Endothelial cell (in vitro differentiated cells): ENCODE measurements around the gene WDR5. TPM values are rescaled to one million over a fixed set of nuclear protein-coding genes. Genes with fewer than 3 reads are reported as not detected.

Experiments used
- DNase-seq: peaks from one replicate; pipeline ENCODE4 v3.0.0; 2021; ENCODE audit warnings: low spot score
- H3K27ac Mint-ChIP-seq: one replicate; pipeline ENCODE4 v1.8.0; 2021; ENCODE audit warnings: mixed read lengths, inconsistent platforms; ENCODE audit not compliant: unreplicated experiment
- H3K27me3 Mint-ChIP-seq: one replicate; pipeline ENCODE4 v1.8.0; 2021; ENCODE audit warnings: mild to moderate bottlenecking, moderate library complexity, mixed read lengths, inconsistent platforms; ENCODE audit not compliant: unreplicated experiment
- H3K36me3 Mint-ChIP-seq: one replicate; pipeline ENCODE4 v1.8.0; 2021; ENCODE audit warnings: mild to moderate bottlenecking, low read depth, mixed read lengths, inconsistent platforms; ENCODE audit not compliant: unreplicated experiment
- H3K4me1 Mint-ChIP-seq: one replicate; pipeline ENCODE4 v1.8.0; 2021; ENCODE audit warnings: mild to moderate bottlenecking, mixed read lengths, inconsistent platforms; ENCODE audit not compliant: unreplicated experiment
- H3K4me3 Mint-ChIP-seq: one replicate; pipeline ENCODE4 v1.8.0; 2021; ENCODE audit warnings: mild to moderate bottlenecking, mixed read lengths, inconsistent platforms; ENCODE audit not compliant: unreplicated experiment
- H3K9me3 Mint-ChIP-seq: one replicate; pipeline ENCODE4 v1.8.0; 2021; ENCODE audit warnings: mixed read lengths, inconsistent platforms; ENCODE audit not compliant: unreplicated experiment
- total RNA-seq: library from RNA; stranded (reverse); fragmentation: NEBNext Ultra II Directional; extraction: Animal tissue kit (Norgen Biotek cat#: 25700); gene quantifications from one replicate; pipeline ENCODE4 v1.2.1, GENCODE V29; 2021; ENCODE audit not compliant: unreplicated experiment
- TF ChIP-seq, protein P1 (sequence below): fragments of 200-600 bp; sonication (generic); IDR thresholded peaks from one replicate; pipeline ENCODE4 v1.5.0; 2021; ENCODE audit warnings: antibody characterized with exemption; ENCODE audit not compliant: unreplicated experiment

The WDR5 gene
- total RNA-seq, 1 donor from 2014 or later, result 26.5 TPM

DNA sequence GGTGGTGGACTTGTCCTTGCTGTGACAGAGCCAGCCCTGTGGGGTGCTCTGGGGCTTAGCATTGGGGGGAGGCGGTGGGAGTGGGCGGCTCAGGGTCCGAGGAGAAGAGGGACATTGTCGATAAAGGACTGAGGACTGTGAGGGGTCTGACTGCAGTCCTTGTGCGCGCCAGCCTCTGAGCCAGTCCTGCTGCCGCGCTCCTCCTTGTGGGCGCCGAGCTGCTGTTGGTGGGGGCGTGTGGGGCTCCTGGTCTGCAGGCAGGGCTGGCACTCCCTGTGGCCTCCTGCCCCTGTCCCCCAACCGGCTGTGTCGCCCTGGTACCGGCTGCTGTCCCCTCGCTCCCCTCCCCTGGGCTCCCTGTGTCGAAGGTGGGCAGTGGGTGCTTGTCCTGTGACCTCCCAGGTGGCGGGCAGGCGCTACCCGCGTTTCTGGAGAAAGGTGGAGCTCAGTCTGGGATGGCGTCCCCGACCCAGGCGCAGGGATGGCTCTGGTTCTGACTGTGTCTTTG lies 21.6 kb downstream of the WDR5 start:
- no peak overlapping the region for H3K4me3 Mint-ChIP-seq
- H3K27ac Mint-ChIP-seq, result no peak overlapping the region
- no peaks in the 10 kb centered on the region for H3K9me3 Mint-ChIP-seq
- H3K36me3 Mint-ChIP-seq, result peaks cover 32% of the 10 kb centered on the region
- TF ChIP-seq, protein P1, sequence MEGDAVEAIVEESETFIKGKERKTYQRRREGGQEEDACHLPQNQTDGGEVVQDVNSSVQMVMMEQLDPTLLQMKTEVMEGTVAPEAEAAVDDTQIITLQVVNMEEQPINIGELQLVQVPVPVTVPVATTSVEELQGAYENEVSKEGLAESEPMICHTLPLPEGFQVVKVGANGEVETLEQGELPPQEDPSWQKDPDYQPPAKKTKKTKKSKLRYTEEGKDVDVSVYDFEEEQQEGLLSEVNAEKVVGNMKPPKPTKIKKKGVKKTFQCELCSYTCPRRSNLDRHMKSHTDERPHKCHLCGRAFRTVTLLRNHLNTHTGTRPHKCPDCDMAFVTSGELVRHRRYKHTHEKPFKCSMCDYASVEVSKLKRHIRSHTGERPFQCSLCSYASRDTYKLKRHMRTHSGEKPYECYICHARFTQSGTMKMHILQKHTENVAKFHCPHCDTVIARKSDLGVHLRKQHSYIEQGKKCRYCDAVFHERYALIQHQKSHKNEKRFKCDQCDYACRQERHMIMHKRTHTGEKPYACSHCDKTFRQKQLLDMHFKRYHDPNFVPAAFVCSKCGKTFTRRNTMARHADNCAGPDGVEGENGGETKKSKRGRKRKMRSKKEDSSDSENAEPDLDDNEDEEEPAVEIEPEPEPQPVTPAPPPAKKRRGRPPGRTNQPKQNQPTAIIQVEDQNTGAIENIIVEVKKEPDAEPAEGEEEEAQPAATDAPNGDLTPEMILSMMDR, result no peak
- peaks cover 5% of the 10 kb centered on the region for H3K4me1 Mint-ChIP-seq
- peaks cover 5% of the 10 kb centered on the region for H3K27me3 Mint-ChIP-seq
- no peak for DNase-seq

GRCh38 chr9:134158242-134158641 lies 22.4 kb downstream of the WDR5 start:
- Mint-ChIP-seq H3K4me3 (peak overlapping the region; percentile 42), H3K27me3 (peaks cover 7% of the 10 kb centered on the region), H3K36me3 (peaks cover 34% of the 10 kb centered on the region), H3K4me1 (peaks cover 5% of the 10 kb centered on the region), H3K27ac (no peak overlapping the region), H3K9me3 (no peaks in the 10 kb centered on the region)
- TF ChIP-seq, protein P1, result no peak
- DNase-seq, result no peak

DNA sequence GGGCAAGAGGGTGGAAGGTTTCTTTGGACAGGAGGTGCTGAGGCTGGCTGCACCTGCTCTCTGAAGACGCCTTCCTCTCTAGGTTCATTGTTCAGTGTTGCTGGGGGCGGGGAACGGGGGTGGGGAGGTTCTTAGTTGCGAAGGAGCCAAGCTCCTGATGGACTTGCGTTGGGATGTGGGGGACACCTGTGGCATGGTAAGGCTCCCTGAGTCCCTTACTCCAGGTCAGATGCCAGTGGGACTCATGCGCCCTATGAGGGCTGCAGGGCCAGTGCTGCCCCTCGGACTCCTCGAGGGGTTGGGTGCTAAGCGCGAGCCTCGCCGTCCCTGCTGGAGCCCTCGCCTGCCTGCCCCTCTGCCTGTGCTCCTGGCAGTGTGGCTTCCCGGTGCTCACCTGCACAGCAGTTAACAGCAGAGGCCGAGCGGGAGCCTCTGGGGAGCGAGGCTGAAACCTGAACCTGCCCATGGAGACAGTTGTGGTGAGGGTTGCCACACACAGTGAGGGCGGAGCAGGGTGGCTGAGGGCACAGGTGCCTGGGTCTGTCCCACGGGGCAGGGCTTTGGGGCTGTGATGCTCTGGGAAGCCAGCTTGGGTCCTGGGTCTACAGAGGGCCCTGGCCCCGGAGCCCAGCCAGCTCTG lies 23.0 kb downstream of the WDR5 start:
- peaks cover 7% of the 10 kb centered on the region for H3K27me3 Mint-ChIP-seq
- TF ChIP-seq, protein P1, result no peak
- H3K36me3 Mint-ChIP-seq, result peaks cover 34% of the 10 kb centered on the region
- H3K4me3 Mint-ChIP-seq, result peak overlapping the region; percentile 42
- no peak overlapping the region for H3K27ac Mint-ChIP-seq
- H3K9me3 Mint-ChIP-seq, result no peaks in the 10 kb centered on the region
- peaks cover 5% of the 10 kb centered on the region for H3K4me1 Mint-ChIP-seq
- DNase-seq, result no peak

GRCh38 chr9:134159566-134160245 lies 23.8 kb downstream of the WDR5 start:
- TF ChIP-seq, protein P1, result no peak
- peaks cover 34% of the 10 kb centered on the region for H3K36me3 Mint-ChIP-seq
- no peaks in the 10 kb centered on the region for H3K9me3 Mint-ChIP-seq
- no peak overlapping the region for H3K27ac Mint-ChIP-seq
- H3K4me1 Mint-ChIP-seq, result peaks cover 5% of the 10 kb centered on the region
- H3K4me3 Mint-ChIP-seq, result no peak overlapping the region
- no peak for DNase-seq
- H3K27me3 Mint-ChIP-seq, result peaks cover 5% of the 10 kb centered on the region

DNA sequence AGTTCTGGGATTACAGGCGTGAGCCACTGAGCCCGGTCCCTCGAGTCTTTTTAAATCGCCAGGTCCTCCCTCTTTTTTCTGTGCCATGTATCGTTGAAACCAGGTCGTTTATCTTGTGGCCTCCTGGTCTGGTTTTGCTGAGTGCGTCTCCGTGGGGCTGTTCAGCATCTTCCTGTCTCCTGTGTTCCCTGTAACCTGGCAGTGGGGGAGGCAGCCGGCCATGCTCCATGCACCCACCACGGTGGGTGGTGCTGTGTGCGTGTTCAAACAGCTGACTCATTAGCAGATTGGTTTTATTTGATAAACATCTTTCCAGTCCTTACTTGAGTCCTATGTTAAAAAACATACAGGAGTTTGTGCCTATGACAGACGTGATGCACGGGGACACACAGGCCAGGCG lies 25.8 kb downstream of the WDR5 start:
- Mint-ChIP-seq H3K36me3 (peaks cover 22% of the 10 kb centered on the region), H3K4me3 (peak overlapping the region; percentile 66), H3K4me1 (peaks cover 5% of the 10 kb centered on the region), H3K27ac (no peak overlapping the region), H3K27me3 (peaks cover 5% of the 10 kb centered on the region), H3K9me3 (no peaks in the 10 kb centered on the region)
- DNase-seq, result no peak
- TF ChIP-seq, protein P1, result no peak
